ENCODE measurements around the gene EHBP1.

EHBP1 gene

DNA sequence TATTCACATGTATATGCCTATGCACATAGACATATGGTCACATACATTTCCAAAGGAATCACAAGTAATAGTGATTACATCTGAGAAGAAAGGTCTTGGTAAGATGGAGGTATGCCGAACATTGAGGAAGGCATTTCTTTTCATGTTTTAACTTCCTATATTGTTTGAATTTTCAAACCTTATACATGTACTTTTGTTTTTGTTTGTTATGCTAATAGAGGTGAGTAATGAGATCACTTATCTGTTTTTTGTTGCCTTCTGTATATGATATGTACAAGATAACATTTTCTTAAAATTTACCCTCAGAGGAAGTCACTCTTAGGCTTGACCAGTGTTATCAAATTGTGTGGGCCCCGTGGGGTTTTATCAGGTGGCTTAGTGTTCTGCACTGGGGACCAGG is 178.6 kb downstream of the EHBP1 start:
- H3K9me3 Mint-ChIP-seq, result peaks cover 6% of the 10 kb centered on the region
- no peaks in the 10 kb centered on the region for H3K4me1 Mint-ChIP-seq
- peaks cover 19% of the 10 kb centered on the region for H3K36me3 Mint-ChIP-seq
- no peaks in the 10 kb centered on the region for H3K27me3 Mint-ChIP-seq
- H3K4me3 Mint-ChIP-seq, result no peak overlapping the region
- H3K27ac Mint-ChIP-seq, result no peak overlapping the region

DNA sequence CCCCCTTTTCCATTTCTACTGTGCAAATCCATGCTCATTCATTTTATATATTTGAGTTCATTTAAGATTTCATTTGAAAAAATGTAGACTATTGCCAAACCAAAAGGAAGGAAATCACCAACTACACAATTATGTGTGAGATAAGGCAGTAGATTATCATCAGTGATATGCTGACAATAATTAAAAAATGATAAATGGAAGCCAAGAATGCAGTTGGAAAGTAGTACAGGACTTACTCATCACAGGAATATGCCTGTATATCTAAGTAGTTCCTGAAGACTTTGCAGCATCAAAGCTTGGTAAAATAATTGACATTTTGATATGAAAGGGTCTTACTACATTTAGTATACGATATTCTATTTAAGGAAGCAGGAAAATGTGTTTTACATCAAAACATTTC is 179.0 kb downstream of the EHBP1 start:
- peaks cover 6% of the 10 kb centered on the region for H3K9me3 Mint-ChIP-seq
- no peak overlapping the region for H3K4me3 Mint-ChIP-seq
- no peak overlapping the region for H3K27ac Mint-ChIP-seq
- no peaks in the 10 kb centered on the region for H3K27me3 Mint-ChIP-seq
- H3K36me3 Mint-ChIP-seq, result peaks cover 15% of the 10 kb centered on the region
- no peaks in the 10 kb centered on the region for H3K4me1 Mint-ChIP-seq

DNA sequence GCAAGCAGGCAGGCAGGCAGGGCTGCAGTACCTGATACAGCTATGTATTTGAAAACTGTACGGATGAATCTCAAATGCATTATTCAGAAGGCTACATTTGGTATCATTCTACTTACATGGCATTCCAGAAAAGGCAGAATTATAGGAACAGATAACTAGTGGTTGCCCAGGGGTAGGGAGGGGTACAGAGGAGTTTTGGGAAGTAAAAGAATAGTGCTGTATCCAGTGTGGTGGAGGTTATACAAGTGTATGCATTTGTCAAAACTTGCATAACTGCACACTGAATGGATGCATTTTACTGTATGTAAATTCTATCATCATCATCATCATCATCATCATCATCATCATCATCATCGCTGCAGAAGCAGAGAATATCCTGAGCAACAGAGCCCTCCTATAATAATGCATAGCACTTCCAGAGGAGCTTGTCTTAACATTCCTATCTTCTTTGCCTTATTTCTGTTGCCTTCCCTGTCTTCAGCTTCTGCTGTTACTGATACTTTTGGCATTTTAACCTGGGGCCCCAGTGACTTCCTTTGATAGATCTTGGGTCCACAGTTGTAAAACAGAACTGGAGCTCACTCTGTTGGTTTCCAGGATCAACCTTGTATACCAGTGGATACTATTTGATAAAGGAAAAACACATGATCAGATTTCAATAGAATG is 189.6 kb downstream of the EHBP1 start:
- H3K27me3 Mint-ChIP-seq, result no peaks in the 10 kb centered on the region
- H3K36me3 Mint-ChIP-seq, result peaks cover 15% of the 10 kb centered on the region
- no peak overlapping the region for H3K4me3 Mint-ChIP-seq

DNA sequence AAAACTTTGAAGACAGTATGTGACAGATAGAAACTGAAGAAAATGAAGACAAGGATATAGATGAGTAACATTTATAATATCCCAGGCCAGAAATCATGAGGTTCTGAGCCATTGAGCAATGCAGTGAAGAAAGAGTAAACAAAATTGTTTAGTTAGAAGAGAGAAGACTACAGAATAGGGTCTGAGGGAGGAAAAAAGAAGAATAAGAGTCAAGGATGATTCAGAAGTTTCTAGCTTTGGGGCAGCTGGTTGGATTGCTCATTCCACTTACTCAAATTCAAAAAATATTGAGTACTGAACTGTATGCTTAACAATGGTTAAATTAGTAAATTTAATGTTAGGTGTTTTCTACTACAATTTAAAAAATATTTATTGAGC is 190.1 kb downstream of the EHBP1 start:
- Mint-ChIP-seq H3K4me1 (no peaks in the 10 kb centered on the region), H3K9me3 (no peaks in the 10 kb centered on the region), H3K4me3 (no peak overlapping the region), H3K36me3 (peaks cover 11% of the 10 kb centered on the region), H3K27ac (no peak overlapping the region), H3K27me3 (no peaks in the 10 kb centered on the region)

More for the DNA sequence above, 189.6 kb downstream of the EHBP1 start:
- Mint-ChIP-seq H3K27ac (no peak overlapping the region), H3K9me3 (no peaks in the 10 kb centered on the region), H3K4me1 (no peaks in the 10 kb centered on the region)

DNA sequence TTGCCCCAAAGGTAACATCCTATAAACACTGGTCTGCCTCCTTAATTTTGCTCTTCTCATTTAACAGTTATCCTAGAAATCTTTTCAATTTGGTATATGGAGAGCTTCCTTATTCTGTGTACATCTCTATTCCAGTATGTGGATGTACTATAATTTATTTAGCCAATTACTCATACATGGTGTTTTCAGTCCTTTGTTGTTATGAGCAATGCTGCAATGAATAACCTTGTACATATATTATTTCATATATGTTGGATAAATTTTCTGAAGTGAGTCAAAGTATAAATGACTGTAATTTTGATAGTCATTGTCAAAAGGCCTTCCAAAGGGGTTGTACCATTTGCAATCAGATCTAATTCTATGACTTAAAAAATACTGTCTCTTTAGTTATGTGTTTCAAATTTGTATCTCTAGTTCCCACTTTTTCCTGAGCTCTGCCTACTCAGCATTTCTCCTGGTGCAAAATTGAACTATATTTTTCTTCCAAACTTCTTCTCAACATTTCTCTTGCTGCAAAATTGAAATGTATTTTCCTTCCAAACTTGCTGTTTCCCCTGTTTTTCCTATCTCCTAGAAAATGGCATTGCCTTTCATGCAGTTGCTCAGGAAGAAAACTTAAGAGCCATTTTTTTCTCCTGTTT is 191.8 kb downstream of the EHBP1 start:
- no peaks in the 10 kb centered on the region for H3K27me3 Mint-ChIP-seq
- H3K9me3 Mint-ChIP-seq, result no peaks in the 10 kb centered on the region
- H3K4me1 Mint-ChIP-seq, result no peaks in the 10 kb centered on the region
- no peak overlapping the region for H3K4me3 Mint-ChIP-seq
- H3K36me3 Mint-ChIP-seq, result peaks cover 19% of the 10 kb centered on the region
- no peak overlapping the region for H3K27ac Mint-ChIP-seq

DNA sequence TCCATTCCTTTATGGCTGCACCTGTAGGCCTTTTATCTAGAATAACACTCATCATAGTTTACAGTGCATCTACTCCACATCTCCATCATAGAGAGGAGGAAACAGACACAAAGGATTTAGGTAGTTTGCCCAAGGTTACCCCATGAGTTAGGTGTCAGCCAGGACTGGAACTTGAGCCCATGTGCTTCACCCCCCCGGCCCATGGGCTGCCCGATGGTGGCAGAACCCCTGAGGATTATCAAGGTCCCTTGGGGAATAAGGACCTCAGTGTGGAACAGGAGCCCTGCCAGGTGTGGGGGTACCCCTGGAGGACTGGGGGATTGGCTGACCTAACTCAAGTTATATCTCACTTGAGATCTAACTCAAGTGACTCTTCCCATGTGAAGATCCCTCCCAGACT is 198.8 kb downstream of the EHBP1 start:
- H3K27me3 Mint-ChIP-seq, result no peaks in the 10 kb centered on the region
- peaks cover 14% of the 10 kb centered on the region for H3K36me3 Mint-ChIP-seq
- H3K9me3 Mint-ChIP-seq, result no peaks in the 10 kb centered on the region
- no peaks in the 10 kb centered on the region for H3K4me1 Mint-ChIP-seq
- no peak overlapping the region for H3K4me3 Mint-ChIP-seq
- no peak overlapping the region for H3K27ac Mint-ChIP-seq

DNA sequence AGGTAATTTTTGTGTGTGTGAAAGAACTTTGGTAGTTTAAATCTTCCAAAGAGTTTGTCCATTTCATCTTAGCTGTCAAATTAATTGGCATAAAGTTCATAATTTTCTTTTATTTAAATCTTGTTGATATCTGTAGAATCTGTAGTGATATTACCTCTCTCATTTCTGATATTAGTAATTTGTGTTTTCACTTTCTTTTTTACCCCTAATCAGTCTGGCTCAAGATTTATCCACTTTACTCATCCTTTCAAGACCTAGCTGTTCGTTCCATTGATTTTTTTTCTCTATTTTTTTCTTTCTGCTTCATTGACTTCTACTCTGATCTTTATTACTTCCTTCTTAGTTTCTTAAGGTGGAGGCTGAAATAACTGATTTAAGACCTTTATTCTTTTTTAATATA is 202.6 kb downstream of the EHBP1 start:
- Mint-ChIP-seq H3K4me3 (no peak overlapping the region), H3K36me3 (peaks cover 14% of the 10 kb centered on the region), H3K27ac (no peak overlapping the region), H3K27me3 (no peaks in the 10 kb centered on the region), H3K9me3 (no peaks in the 10 kb centered on the region), H3K4me1 (no peaks in the 10 kb centered on the region)

DNA sequence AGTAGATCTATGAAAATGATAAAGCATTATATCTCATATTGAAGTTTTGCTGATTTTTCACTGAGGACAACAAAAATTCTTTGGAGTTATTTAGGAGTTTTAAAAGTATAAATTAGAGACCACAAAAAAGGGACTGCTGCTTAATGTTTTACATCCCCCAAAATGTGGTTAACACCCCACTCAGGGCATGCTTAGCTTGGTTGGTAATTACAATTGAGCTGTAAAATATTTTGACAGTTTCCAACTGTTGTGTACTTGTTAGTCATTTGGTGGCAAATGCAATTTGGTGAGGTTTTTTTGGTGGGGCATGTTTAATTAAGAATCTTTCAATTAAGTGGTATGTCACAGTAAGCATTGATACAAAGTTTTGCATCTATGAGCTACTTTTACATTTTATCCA is 207.8 kb downstream of the EHBP1 start:
- H3K9me3 Mint-ChIP-seq, result no peaks in the 10 kb centered on the region
- peaks cover 16% of the 10 kb centered on the region for H3K36me3 Mint-ChIP-seq
- no peaks in the 10 kb centered on the region for H3K27me3 Mint-ChIP-seq
- H3K27ac Mint-ChIP-seq, result no peak overlapping the region
- no peaks in the 10 kb centered on the region for H3K4me1 Mint-ChIP-seq
- H3K4me3 Mint-ChIP-seq, result no peak overlapping the region

DNA sequence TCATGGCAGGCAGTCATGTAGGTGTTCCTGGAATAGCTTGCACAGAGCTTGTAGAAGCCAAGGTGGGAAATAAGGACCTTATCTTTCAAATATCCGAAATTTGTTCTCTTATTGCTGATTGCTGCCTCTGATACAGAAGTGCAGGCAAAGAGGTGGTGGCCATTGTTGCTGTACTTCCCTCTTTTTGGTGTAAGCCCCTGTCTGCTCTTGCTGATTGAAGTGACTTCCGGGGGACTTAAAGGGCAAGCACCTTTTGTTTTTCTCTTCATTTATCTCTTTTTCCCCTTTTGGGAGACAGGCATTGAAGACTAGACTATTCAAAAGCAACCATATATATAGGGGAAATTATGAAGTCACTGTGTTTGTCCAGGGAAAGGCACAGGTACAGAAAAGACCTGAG is 213.5 kb downstream of the EHBP1 start:
- Mint-ChIP-seq H3K4me3 (no peak overlapping the region), H3K4me1 (no peaks in the 10 kb centered on the region), H3K9me3 (peaks cover 9% of the 10 kb centered on the region), H3K27me3 (no peaks in the 10 kb centered on the region), H3K36me3 (peaks cover 28% of the 10 kb centered on the region), H3K27ac (no peak overlapping the region)

DNA sequence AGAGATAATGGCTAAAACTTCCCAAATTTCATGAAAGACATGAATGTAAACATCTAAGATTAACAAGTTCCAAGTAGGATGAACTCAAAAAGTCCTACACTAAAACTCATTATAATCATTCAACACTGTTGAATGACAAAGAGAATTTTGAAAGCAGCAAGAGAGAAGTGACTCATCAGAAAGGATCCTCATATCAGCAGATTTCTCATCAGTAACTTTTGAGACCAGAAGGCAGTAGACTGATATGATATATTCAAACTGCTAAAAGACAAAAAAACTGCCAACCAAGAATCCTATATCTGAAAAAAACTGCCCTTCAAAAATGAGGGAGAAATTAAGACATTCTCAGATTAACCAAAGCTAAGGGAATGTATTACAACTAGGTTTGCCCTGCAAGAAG is 214.6 kb downstream of the EHBP1 start:
- Mint-ChIP-seq H3K4me1 (no peaks in the 10 kb centered on the region), H3K4me3 (no peak overlapping the region), H3K9me3 (peaks cover 9% of the 10 kb centered on the region), H3K27ac (no peak overlapping the region), H3K27me3 (no peaks in the 10 kb centered on the region), H3K36me3 (peaks cover 28% of the 10 kb centered on the region)

DNA sequence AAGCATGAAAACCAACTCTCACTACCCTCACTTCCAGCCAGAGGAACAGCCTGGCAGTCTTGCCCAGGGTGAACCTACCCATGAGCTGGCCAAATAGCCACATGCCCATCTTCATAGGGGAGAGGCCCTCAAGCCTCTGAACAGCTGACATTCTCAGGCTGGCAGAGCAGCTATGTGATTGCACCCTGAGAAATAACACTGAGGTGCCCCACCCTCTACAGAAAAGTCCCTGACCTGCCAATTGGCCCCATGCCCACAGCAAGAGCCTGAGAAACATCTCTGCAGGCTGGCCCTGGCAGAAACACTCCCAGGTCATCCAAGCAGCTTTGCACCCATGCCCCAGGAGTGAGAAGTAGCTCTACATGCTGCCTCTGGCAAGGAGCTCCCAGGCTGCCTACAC is 217.7 kb downstream of the EHBP1 start:
- peaks cover 24% of the 10 kb centered on the region for H3K36me3 Mint-ChIP-seq
- H3K27me3 Mint-ChIP-seq, result no peaks in the 10 kb centered on the region
- no peak overlapping the region for H3K27ac Mint-ChIP-seq
- H3K4me3 Mint-ChIP-seq, result no peak overlapping the region
- H3K9me3 Mint-ChIP-seq, result peaks cover 15% of the 10 kb centered on the region
- H3K4me1 Mint-ChIP-seq, result no peaks in the 10 kb centered on the region

DNA sequence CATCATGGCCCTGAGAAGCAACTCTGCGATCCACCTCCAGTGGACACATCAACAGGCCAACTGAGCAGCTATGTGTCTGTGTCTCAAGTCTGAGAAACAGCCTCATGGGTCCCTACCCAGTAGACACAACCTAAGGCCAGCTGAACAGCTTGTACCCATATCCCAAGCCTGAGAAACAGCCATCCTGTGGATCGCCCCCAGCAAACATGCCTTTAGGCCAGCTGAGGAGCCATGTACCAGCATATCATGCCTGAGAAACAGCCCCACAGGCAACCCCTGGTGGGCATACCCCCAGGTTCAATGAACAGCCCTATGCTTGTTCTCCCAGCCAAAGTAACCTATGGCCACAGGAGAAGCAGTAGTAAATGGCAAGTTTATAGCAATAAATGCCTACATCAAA is 218.4 kb downstream of the EHBP1 start:
- no peak overlapping the region for H3K27ac Mint-ChIP-seq
- no peak overlapping the region for H3K4me3 Mint-ChIP-seq
- H3K27me3 Mint-ChIP-seq, result no peaks in the 10 kb centered on the region
- H3K4me1 Mint-ChIP-seq, result no peaks in the 10 kb centered on the region
- H3K9me3 Mint-ChIP-seq, result peaks cover 19% of the 10 kb centered on the region
- H3K36me3 Mint-ChIP-seq, result peaks cover 24% of the 10 kb centered on the region

DNA sequence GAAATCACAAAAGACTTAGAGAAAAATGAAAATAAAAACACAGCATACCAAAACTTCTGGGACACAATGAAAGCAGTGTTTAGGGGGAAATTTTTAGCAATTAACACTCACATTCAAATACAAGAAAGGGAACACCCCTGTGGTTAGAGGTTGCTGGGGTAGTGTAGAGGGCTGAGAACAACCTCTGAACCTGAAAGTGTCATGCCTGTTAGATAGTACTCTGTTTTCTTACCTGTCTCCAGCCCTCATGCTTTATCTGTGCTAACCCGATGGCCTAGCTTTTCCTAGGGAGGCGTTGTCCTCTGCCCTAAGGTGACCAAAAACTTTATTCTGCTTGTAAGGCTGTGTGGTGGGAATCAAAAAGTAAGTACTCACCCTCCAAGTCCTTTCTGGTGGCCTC is 222.5 kb downstream of the EHBP1 start:
- Mint-ChIP-seq H3K4me3 (no peak overlapping the region), H3K27me3 (no peaks in the 10 kb centered on the region), H3K36me3 (peaks cover 6% of the 10 kb centered on the region), H3K27ac (no peak overlapping the region), H3K9me3 (peaks cover 10% of the 10 kb centered on the region), H3K4me1 (no peaks in the 10 kb centered on the region)

DNA sequence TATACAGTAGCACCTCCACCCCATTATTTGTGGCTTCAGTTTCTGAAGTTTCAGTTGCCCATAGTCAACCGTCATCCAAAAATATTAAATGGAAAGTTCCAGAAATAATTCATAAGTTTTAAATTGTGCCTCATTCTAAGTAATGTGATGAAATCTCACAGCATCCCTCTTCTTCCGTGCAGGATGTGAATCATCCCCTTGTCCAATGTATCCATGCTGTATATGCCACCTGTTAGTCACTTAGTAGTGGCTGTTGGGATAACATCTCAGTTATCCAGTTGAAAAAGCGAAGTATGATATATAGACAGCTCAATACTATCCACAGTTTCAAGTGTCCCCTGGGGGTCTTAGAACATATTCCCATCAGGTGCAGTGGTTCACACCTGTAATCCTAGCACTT is 226.0 kb downstream of the EHBP1 start:
- no peaks in the 10 kb centered on the region for H3K27me3 Mint-ChIP-seq
- peaks cover 4% of the 10 kb centered on the region for H3K9me3 Mint-ChIP-seq
- peaks cover 4% of the 10 kb centered on the region for H3K36me3 Mint-ChIP-seq
- no peak overlapping the region for H3K27ac Mint-ChIP-seq
- no peaks in the 10 kb centered on the region for H3K4me1 Mint-ChIP-seq
- no peak overlapping the region for H3K4me3 Mint-ChIP-seq

DNA sequence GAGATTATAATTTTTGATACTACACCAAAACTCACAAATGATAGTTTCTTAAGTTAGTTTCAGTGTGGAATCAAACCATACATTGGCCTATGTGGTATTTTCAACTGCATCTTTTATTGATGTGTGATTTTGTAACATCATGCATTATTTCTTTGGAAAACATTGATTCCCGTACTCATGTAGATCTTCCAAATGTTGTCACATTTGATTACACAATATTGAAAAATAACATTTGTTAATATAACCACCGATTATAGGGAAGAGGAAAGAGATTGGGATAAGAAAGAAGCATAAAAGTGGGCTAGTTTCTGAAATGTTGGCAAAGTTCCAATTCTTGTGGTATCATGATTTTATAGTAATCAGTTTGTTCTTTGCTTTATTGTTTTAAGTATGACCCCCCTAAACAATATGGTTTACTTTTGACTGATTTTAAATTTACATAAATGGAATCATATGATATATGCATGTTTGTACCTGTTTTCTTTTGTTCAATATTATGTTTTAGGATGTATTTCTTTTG is 227.9 kb downstream of the EHBP1 start:
- no peak overlapping the region for H3K4me3 Mint-ChIP-seq
- no peaks in the 10 kb centered on the region for H3K4me1 Mint-ChIP-seq
- H3K36me3 Mint-ChIP-seq, result peaks cover 7% of the 10 kb centered on the region
- no peak overlapping the region for H3K27ac Mint-ChIP-seq
- no peaks in the 10 kb centered on the region for H3K27me3 Mint-ChIP-seq
- peaks cover 1% of the 10 kb centered on the region for H3K9me3 Mint-ChIP-seq

DNA sequence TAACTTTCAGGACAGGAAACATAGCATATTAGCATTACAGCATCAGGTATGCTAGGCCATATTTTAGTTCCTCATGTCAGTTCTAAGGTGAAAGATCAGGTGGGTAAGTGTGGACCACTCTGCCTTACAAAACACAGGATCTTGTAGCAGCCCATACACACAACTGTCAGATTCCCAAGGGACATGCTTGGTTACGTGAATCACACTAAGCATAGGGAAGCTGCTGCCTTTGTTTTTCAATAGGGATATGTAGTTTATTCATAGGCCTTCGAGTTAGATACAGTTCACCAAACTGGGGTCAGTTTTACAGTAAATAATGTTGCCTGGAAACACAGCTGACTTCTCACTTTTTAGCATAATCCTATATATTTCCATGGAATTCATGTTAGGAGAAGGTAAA is 229.0 kb downstream of the EHBP1 start:
- no peaks in the 10 kb centered on the region for H3K27me3 Mint-ChIP-seq

DNA sequence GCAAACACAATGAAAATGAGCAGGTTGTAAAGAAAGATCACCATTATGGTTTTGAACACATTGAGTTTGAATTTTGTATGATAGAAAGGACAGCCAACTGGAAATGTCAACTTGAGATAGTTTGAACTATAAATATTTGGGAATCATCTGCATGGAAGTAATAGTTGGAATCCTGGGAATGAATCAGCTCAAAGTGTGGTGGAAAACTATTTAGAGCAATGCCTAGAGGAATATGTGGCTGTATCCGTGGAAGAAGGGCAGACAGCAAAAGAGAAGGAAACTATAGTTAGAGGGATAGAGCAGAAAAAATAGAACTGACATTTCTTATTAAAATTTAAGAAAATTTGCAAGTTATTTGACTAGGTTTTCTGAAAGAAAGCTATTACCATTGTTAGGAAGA is 232.6 kb downstream of the EHBP1 start:
- Mint-ChIP-seq H3K36me3 (peaks cover 6% of the 10 kb centered on the region), H3K4me1 (no peaks in the 10 kb centered on the region), H3K9me3 (no peaks in the 10 kb centered on the region)

More for the DNA sequence above, 229.0 kb downstream of the EHBP1 start:
- peaks cover 6% of the 10 kb centered on the region for H3K36me3 Mint-ChIP-seq
- H3K4me1 Mint-ChIP-seq, result no peaks in the 10 kb centered on the region
- H3K4me3 Mint-ChIP-seq, result no peak overlapping the region
- H3K27ac Mint-ChIP-seq, result no peak overlapping the region
- H3K9me3 Mint-ChIP-seq, result no peaks in the 10 kb centered on the region

More for the DNA sequence above, 232.6 kb downstream of the EHBP1 start:
- H3K4me3 Mint-ChIP-seq, result no peak overlapping the region
- H3K27me3 Mint-ChIP-seq, result no peaks in the 10 kb centered on the region
- H3K27ac Mint-ChIP-seq, result no peak overlapping the region

Measured in activated naive CD4-positive, alpha-beta T cell treated with anti-CD3 and anti-CD28 coated beads, Interleukin-2, amount 50 U/mL, for 24 hours (primary cell).